GM23338 (cell line): ENCODE measurements around the gene PTER. TPM values are rescaled to one million over a fixed set of nuclear protein-coding genes. Genes with fewer than 3 reads are reported as not detected.

Source experiments
- ATAC-seq: fragments of 200-7000 bp; cut with Tn5 transposase; 3 replicates; pipeline ENCODE4 v1.9.1; 2020
- DNase-seq: peaks from one replicate; pipeline ENCODE4 v3.0.0-alpha.2; 2015; ENCODE audit warnings: low spot score
- H2AFZ ChIP-seq: fragments of 200-600 bp; sonication (generic); 2 replicates; pipeline ENCODE4 v1.8.0; 2016; ENCODE audit warnings: antibody characterized with exemption, mild to moderate bottlenecking, moderate library complexity
- H3F3A ChIP-seq: fragments of 200-600 bp; sonication (generic); replicated peaks from 2 replicates; pipeline ENCODE4 v1.8.0; 2017; ENCODE audit warnings: antibody characterized with exemption, mixed run types, low read depth
- H3K27ac ChIP-seq: fragments of 200-600 bp; sonication (generic); 2 replicates; pipeline ENCODE4 v1.6.1; 2016; ENCODE audit warnings: low read depth
- H3K27me3 ChIP-seq: fragments of 200-600 bp; sonication (generic); 2 replicates; pipeline ENCODE4 v1.8.0; 2016; ENCODE audit warnings: mild to moderate bottlenecking, mixed run types, moderate library complexity; ENCODE audit not compliant: insufficient read depth
- H3K36me3 ChIP-seq: fragments of 200-600 bp; sonication (generic); 2 replicates; pipeline ENCODE4 v1.8.0; 2016; ENCODE audit warnings: mild to moderate bottlenecking; ENCODE audit not compliant: insufficient read depth
- H3K4me1 ChIP-seq: fragments of 200-600 bp; sonication (generic); 2 replicates; pipeline ENCODE4 v1.8.0; 2016; ENCODE audit warnings: mild to moderate bottlenecking, moderate library complexity; ENCODE audit not compliant: insufficient read depth
- H3K4me2 ChIP-seq: fragments of 200-600 bp; sonication (generic); 2 replicates; pipeline ENCODE4 v1.7.1; 2017; ENCODE audit warnings: mixed run types
- H3K4me3 ChIP-seq: fragments of 200-600 bp; sonication (generic); 2 replicates; pipeline ENCODE4 v1.6.1; 2016; ENCODE audit warnings: mixed run types
- H3K79me2 ChIP-seq: fragments of 200-600 bp; sonication (generic); replicated peaks from 2 replicates; pipeline ENCODE4 v1.8.0; 2017; ENCODE audit warnings: mild to moderate bottlenecking; ENCODE audit not compliant: insufficient read depth
- H3K9me2 ChIP-seq: fragments of 200-600 bp; sonication (generic); 2 replicates; pipeline ENCODE4 v1.8.0; 2017; ENCODE audit not compliant: insufficient read depth
- H4K20me1 ChIP-seq: fragments of 200-600 bp; sonication (generic); replicated peaks from 2 replicates; pipeline ENCODE4 v1.8.0; 2017; ENCODE audit warnings: mild to moderate bottlenecking; ENCODE audit not compliant: insufficient read depth
- H3K27ac Mint-ChIP-seq: 2 replicates; pipeline ENCODE4 v1.8.0; 2020; ENCODE audit warnings: inconsistent platforms, mild to moderate bottlenecking, moderate library complexity, mixed read lengths
- H3K27me3 Mint-ChIP-seq: 3 replicates; pipeline ENCODE4 v1.8.0; 2022; ENCODE audit warnings: low read depth, mild to moderate bottlenecking, moderate library complexity, mixed read lengths, inconsistent platforms; ENCODE audit not compliant: insufficient read depth, poor library complexity
- H3K36me3 Mint-ChIP-seq: 3 replicates; pipeline ENCODE4 v1.8.0; 2021; ENCODE audit warnings: low read depth, mild to moderate bottlenecking, inconsistent platforms, moderate library complexity, mixed read lengths
- H3K4me1 Mint-ChIP-seq: 3 replicates; pipeline ENCODE4 v1.8.0; 2020; ENCODE audit warnings: mild to moderate bottlenecking, inconsistent platforms, mixed read lengths
- H3K4me3 Mint-ChIP-seq: 3 replicates; pipeline ENCODE4 v1.8.0; 2021; ENCODE audit warnings: moderate library complexity, mild to moderate bottlenecking, inconsistent platforms, mixed read lengths
- H3K9me3 Mint-ChIP-seq: 3 replicates; pipeline ENCODE4 v1.8.0; 2020; ENCODE audit warnings: moderate library complexity, mild to moderate bottlenecking, inconsistent platforms, mixed read lengths
- CREB1 ChIP-seq: fragments of 250-450 bp; sonication (Bioruptor Pico); IDR thresholded peaks from 2 replicates; pipeline ENCODE4 v1.5.0; 2020; ENCODE audit warnings: low read depth, mild to moderate bottlenecking, moderate library complexity
- CTCF ChIP-seq, 2 experiments: fragments of 200-600 bp in 1 of 2; sonication (generic) in 1 of 2; conservative IDR thresholded peaks; 2 replicates each; pipeline versions ENCODE4 v1.5.1 to v1.6.1; 2016 to 2017; ENCODE audit warnings: antibody characterized with exemption in 2 of 2, low read depth in 2 of 2, mild to moderate bottlenecking in 2 of 2, moderate library complexity in 1 of 2
- EZH2 ChIP-seq: fragments of 200-600 bp; sonication (generic); IDR thresholded peaks from one replicate; pipeline ENCODE4 v1.8.0; 2017; ENCODE audit warnings: antibody characterized with exemption, mild to moderate bottlenecking, low read depth; ENCODE audit not compliant: unreplicated experiment
- EZH2phosphoT487 ChIP-seq: fragments of 200-600 bp; sonication (generic); IDR thresholded peaks from one replicate; pipeline ENCODE4 v1.8.1; 2018; ENCODE audit warnings: antibody characterized with exemption; ENCODE audit not compliant: unreplicated experiment
- JUNB ChIP-seq: IDR thresholded peaks from one replicate; pipeline ENCODE4 v1.6.1; 2016; ENCODE audit warnings: antibody characterized with exemption; ENCODE audit not compliant: unreplicated experiment
- NANOG ChIP-seq: IDR thresholded peaks from 2 replicates; pipeline ENCODE4 v1.6.1; 2016; ENCODE audit warnings: antibody characterized with exemption, borderline replicate concordance
- REST ChIP-seq: IDR thresholded peaks from one replicate; pipeline ENCODE4 v1.6.1; 2018; ENCODE audit warnings: antibody characterized with exemption; ENCODE audit not compliant: unreplicated experiment
- STAT1 ChIP-seq: IDR thresholded peaks from one replicate; pipeline ENCODE4 v1.6.1; 2016; ENCODE audit warnings: antibody characterized with exemption; ENCODE audit not compliant: unreplicated experiment
- ZNF114 ChIP-seq: fragments of 250-450 bp; sonication (Bioruptor Pico); IDR thresholded peaks from 2 replicates; pipeline ENCODE4 v1.5.0; 2020; ENCODE audit warnings: mild to moderate bottlenecking, moderate library complexity
- ZNF331 ChIP-seq: fragments of 250-450 bp; sonication (Bioruptor Pico); IDR thresholded peaks from 2 replicates; pipeline ENCODE4 v1.5.0; 2020; ENCODE audit warnings: low read depth, mild to moderate bottlenecking, moderate library complexity
- ZNF462 ChIP-seq: fragments of 250-450 bp; sonication (Bioruptor Pico); IDR thresholded peaks from 2 replicates; pipeline ENCODE4 v1.5.0; 2020; ENCODE audit warnings: mild to moderate bottlenecking, moderate library complexity
- polyA plus RNA-seq: library from polyadenylated mRNA; unstranded; fragments of >200 nt; fragmentation: Nextera tagmentation; extraction: Ambion mirVana; gene quantifications from 2 replicates; pipeline ENCODE4 v1.2.1, GENCODE V29; 2016
- total RNA-seq: library from RNA; depleted of rRNA; stranded (reverse); fragments of >200 nt; shearing (Covaris generic); gene quantifications from 2 replicates; pipeline ENCODE4 v1.2.3, GENCODE V29; 2014

PTER gene
- total and polyA plus RNA-seq, 2 experiments from 2014 or later, result 4.8 to 4.9 TPM

GRCh38 chr10:16439295-16439694 lies 2.5 kb downstream of the PTER start (continued):
- no peak for TF ChIP-seq ZNF462 (CRISPR knock-in tag)

GRCh38 chr10:16440396-16441133 lies 3.8 kb downstream of the PTER start:
- peak overlapping the region; percentile 76 for H3K27ac Mint-ChIP-seq
- TF ChIP-seq JUNB, result no peak
- no peak for TF ChIP-seq ZNF331 (CRISPR knock-in tag)
- no peak for TF ChIP-seq CREB1 (CRISPR knock-in tag)
- TF ChIP-seq STAT1, result no peak
- TF ChIP-seq NANOG, result no peak
- TF ChIP-seq CTCF (conservative IDR thresholded peaks at IDR 0.05; ENCODE audit: low read depth in 2 of 2), result no peak
- no peak for TF ChIP-seq REST
- no peak for TF ChIP-seq EZH2
- TF ChIP-seq EZH2phosphoT487, result no peak
- no peak for TF ChIP-seq ZNF114 (CRISPR knock-in tag)

More at GRCh38 chr10:16440396-16441133, 3.8 kb downstream of the PTER start:
- Histone ChIP-seq H3K79me2 (no peaks in the 10 kb centered on the region), H3K36me3 (no peaks in the 10 kb centered on the region), H2AFZ (no peak overlapping the region), H3K4me1 (peaks cover 6% of the 10 kb centered on the region), H3F3A (no peaks in the 10 kb centered on the region), H3K4me3 (no peak overlapping the region), H4K20me1 (no peaks in the 10 kb centered on the region; the same call in 1 of the 2 replicates), H3K9me2 (no peaks in the 10 kb centered on the region), H3K27ac (no peak overlapping the region), H3K4me2 (no peak overlapping the region), H3K27me3 (no peaks in the 10 kb centered on the region)
- Mint-ChIP-seq H3K4me1 (peaks cover 19% of the 10 kb centered on the region), H3K4me3 (no peak overlapping the region), H3K27me3 (no peaks in the 10 kb centered on the region), H3K36me3 (no peaks in the 10 kb centered on the region), H3K9me3 (no peaks in the 10 kb centered on the region)
- DNase-seq (no peak), ATAC-seq (no peak)
